Kidney (tissue), 14 donors: Measurements from ENCODE around the gene SRRM2. TPM values are rescaled to one million over a fixed set of nuclear protein-coding genes. Genes with fewer than 3 reads are reported as not detected.

ENCODE experiments used
- DNase-seq, 5 donors: peaks; one replicate each; pipeline ENCODE4 v3.0.0-alpha.2; 2013 to 2020
- FAIRE-seq: peaks from 2 replicates; lab custom pipeline; 2012; peaks lifted over from hg19 to GRCh38; lab: Jason Lieb, UNC
- H3K27ac ChIP-seq, 2 donors: one replicate each; pipeline ENCODE4 v1.7.0; 2013; ENCODE audit warnings: low read depth in 2 of 2, low read length in 2 of 2, inconsistent platforms in 1 of 2
- H3K27me3 ChIP-seq: one replicate; pipeline ENCODE4 v1.7.1; 2013; ENCODE audit warnings: low read length, inconsistent platforms; ENCODE audit not compliant: control insufficient read depth, insufficient read depth
- H3K36me3 ChIP-seq, 3 donors: one replicate each; pipeline versions ENCODE4 v1.7.0 to v1.7.1; 2013; ENCODE audit warnings: low read length in 3 of 3, control low read depth in 1 of 3, inconsistent platforms in 1 of 3; ENCODE audit not compliant: insufficient read depth in 3 of 3, control insufficient read depth in 2 of 3
- H3K4me1 ChIP-seq, 3 donors: one replicate each; pipeline versions ENCODE4 v1.7.0 to v1.7.1; 2013; ENCODE audit warnings: low read length in 3 of 3, inconsistent platforms in 1 of 3, low read depth in 1 of 3; ENCODE audit not compliant: control insufficient read depth in 2 of 3, insufficient read depth in 2 of 3
- H3K4me3 ChIP-seq, 3 donors: one replicate each; pipeline versions ENCODE4 v1.7.0 to v1.8.1; 2013; ENCODE audit warnings: low read length in 3 of 3, control low read depth in 1 of 3, inconsistent platforms in 1 of 3
- H3K9ac ChIP-seq, 3 donors: one replicate each; pipeline versions ENCODE4 v1.7.0 to v1.7.1; 2013; ENCODE audit warnings: low read length in 3 of 3, control low read depth in 1 of 3, inconsistent platforms in 1 of 3
- H3K9me3 ChIP-seq, 3 donors: one replicate each; pipeline versions ENCODE4 v1.7.0 to v1.7.1; 2013; ENCODE audit warnings: low read length in 3 of 3, control low read depth in 1 of 3, inconsistent platforms in 1 of 3; ENCODE audit not compliant: control insufficient read depth in 2 of 3, insufficient read depth in 1 of 3
- intact Hi-C: fragments of 100-400 bp; cut with DNase I; formaldehyde crosslinking; loops from one replicate; pipeline ENCODE4 v1.11.1; 2022
- polyA plus RNA-seq: library from polyadenylated mRNA; stranded (reverse); fragments of 350-450 nt; fragmentation: Illumina TruSeq; extraction: RNeasy Lipid Tissue Mini Kit (QIAGEN cat#74804); gene quantifications from one replicate; pipeline ENCODE4 v1.2.3, GENCODE V29; 2014; ENCODE audit warnings: low read depth, low replicate concordance; ENCODE audit not compliant: insufficient read depth
- total RNA-seq: library from RNA; stranded (reverse); fragmentation: NEBNext Ultra II Directional; extraction: Animal tissue kit (Norgen Biotek cat#: 25700); gene quantifications from one replicate; pipeline ENCODE4 v1.2.1, GENCODE V29; 2021
- TF ChIP-seq, protein P1 (sequence below): IDR thresholded peaks from 3 replicates; pipeline ENCODE4 v1.5.1; 2012; ENCODE audit warnings: mild to moderate bottlenecking, moderate library complexity, borderline replicate concordance; ENCODE audit not compliant: insufficient read depth; ENCODE audit errors: extremely low read depth
- donor health status: control.
- donor health status: control.
- donor health status: control.
- donor health status: control.
- donor health status: control.
- donor health status: DM: yes; HTN: yes; CAD: no.
- donor health status: Normal renal cell carcinoma (clear cell type).

SRRM2 gene
- total and polyA plus RNA-seq, 2 donors from 2014 or later = 386 to 621 TPM

DNA sequence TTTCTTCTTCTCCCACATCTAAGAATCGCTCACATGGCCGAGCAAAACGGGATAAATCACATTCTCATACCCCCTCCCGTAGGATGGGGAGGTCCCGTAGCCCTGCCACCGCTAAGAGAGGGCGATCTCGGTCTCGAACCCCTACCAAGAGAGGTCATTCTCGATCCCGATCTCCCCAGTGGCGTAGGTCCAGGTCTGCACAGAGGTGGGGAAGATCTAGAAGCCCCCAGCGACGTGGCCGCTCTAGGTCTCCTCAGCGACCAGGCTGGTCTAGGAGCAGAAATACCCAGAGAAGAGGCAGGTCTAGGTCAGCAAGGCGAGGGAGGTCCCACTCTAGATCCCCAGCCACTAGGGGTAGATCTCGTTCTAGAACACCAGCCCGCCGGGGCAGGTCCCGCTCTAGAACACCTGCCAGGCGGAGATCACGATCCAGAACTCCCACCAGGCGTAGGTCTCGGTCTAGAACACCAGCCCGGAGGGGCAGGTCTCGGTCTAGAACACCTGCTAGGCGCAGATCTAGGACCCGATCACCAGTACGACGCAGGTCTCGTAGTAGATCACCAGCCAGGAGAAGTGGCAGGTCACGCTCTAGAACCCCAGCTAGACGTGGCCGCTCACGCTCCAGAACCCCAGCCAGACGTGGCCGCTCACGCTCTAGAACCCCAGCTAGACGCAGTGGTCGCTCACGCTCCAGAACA, 9.6 kb downstream of the SRRM2 start:
- Histone ChIP-seq H3K27me3 (no peaks in the 10 kb centered on the region), H3K4me1 (no peaks in the 10 kb centered on the region), H3K36me3 (peaks cover 51 to 97% (median 79%) of the 10 kb centered on the region in 3 donors), H3K4me3 (no peak overlapping the region), H3K9me3 (no peaks in the 10 kb centered on the region), H3K27ac (no peak overlapping the region), H3K9ac (no peak overlapping the region)
- peak in 1 of 5 donors; percentile 57 for DNase-seq
- TF ChIP-seq, protein P1, sequence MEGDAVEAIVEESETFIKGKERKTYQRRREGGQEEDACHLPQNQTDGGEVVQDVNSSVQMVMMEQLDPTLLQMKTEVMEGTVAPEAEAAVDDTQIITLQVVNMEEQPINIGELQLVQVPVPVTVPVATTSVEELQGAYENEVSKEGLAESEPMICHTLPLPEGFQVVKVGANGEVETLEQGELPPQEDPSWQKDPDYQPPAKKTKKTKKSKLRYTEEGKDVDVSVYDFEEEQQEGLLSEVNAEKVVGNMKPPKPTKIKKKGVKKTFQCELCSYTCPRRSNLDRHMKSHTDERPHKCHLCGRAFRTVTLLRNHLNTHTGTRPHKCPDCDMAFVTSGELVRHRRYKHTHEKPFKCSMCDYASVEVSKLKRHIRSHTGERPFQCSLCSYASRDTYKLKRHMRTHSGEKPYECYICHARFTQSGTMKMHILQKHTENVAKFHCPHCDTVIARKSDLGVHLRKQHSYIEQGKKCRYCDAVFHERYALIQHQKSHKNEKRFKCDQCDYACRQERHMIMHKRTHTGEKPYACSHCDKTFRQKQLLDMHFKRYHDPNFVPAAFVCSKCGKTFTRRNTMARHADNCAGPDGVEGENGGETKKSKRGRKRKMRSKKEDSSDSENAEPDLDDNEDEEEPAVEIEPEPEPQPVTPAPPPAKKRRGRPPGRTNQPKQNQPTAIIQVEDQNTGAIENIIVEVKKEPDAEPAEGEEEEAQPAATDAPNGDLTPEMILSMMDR = no peak
- intact Hi-C loops = no loop called here
- FAIRE-seq = no peak

DNA sequence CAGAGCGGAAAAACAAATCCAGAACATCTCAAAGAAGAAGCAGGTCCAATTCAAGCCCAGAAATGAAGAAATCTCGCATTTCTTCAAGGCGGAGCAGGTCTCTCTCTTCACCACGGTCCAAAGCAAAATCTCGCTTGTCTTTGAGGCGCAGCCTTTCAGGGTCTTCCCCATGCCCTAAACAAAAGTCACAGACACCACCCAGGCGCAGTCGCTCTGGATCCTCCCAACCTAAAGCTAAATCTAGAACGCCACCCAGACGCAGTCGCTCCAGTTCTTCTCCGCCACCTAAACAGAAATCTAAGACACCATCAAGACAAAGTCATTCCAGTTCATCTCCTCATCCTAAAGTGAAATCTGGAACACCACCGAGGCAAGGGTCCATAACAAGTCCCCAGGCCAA, 10.3 kb downstream of the SRRM2 start:
- Histone ChIP-seq H3K9ac (no peak overlapping the region), H3K9me3 (no peaks in the 10 kb centered on the region), H3K27me3 (no peaks in the 10 kb centered on the region), H3K4me1 (no peaks in the 10 kb centered on the region), H3K27ac (no peak overlapping the region), H3K36me3 (peaks cover 51 to 98% (median 84%) of the 10 kb centered on the region in 3 donors), H3K4me3 (no peak overlapping the region)
- intact Hi-C loops = no loop called here
- TF ChIP-seq, protein P1 = no peak
- DNase-seq (peak in 1 of 5 donors; percentile 16), FAIRE-seq (no peak)

DNA sequence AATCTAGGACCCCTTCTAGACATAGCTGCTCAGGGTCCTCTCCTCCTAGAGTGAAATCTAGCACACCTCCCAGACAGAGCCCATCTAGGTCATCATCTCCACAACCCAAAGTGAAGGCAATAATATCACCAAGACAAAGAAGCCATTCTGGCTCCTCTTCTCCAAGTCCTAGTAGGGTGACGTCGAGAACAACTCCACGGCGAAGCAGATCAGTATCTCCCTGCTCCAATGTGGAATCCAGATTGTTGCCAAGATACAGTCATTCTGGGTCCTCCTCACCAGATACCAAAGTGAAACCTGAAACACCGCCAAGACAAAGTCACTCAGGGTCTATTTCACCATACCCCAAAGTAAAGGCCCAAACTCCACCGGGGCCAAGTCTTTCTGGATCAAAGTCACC, 10.7 kb downstream of the SRRM2 start:
- no peak overlapping the region for H3K9ac ChIP-seq
- H3K4me1 ChIP-seq = no peaks in the 10 kb centered on the region
- TF ChIP-seq, protein P1 = no peak
- DNase-seq (peak in 1 of 5 donors; percentile 4), FAIRE-seq (no peak)
- no peak overlapping the region for H3K27ac ChIP-seq
- peaks cover 51 to 99% (median 87%) of the 10 kb centered on the region in 3 donors for H3K36me3 ChIP-seq
- no peak overlapping the region for H3K4me3 ChIP-seq
- intact Hi-C loops = no loop called here
- no peaks in the 10 kb centered on the region for H3K9me3 ChIP-seq
- no peaks in the 10 kb centered on the region for H3K27me3 ChIP-seq
